Keratinocyte (primary cell): Measurements from ENCODE around the gene SPHK2. TPM values are rescaled to one million over a fixed set of nuclear protein-coding genes. Genes with fewer than 3 reads are reported as not detected.

Experiments used
- DNase-seq: peaks from one replicate; pipeline ENCODE4 v3.0.0-alpha.2; 2011; ENCODE audit warnings: low read depth, missing footprints, low spot score
- FAIRE-seq: peaks from 2 replicates; lab custom pipeline; 2011; peaks lifted over from hg19 to GRCh38; lab: Jason Lieb, UNC
- H2AFZ ChIP-seq: 2 replicates; pipeline ENCODE4 v1.6.0; 2012; ENCODE audit warnings: low read length, control low read depth, inconsistent platforms; ENCODE audit not compliant: control insufficient read depth
- H3K27ac ChIP-seq: 2 replicates; pipeline ENCODE4 v1.5.1; 2011; ENCODE audit warnings: low read length; ENCODE audit not compliant: control insufficient read depth, insufficient read depth
- H3K27me3 ChIP-seq: 3 replicates; pipeline ENCODE4 v1.6.0; 2011; ENCODE audit warnings: low read length; ENCODE audit not compliant: control insufficient read depth, insufficient read depth; ENCODE audit errors: extremely low read depth
- H3K36me3 ChIP-seq, 2 experiments: 2 replicates in 1 of 2; 3 replicates in 1 of 2; pipeline ENCODE4 v1.5.1; 2011; ENCODE audit warnings: low read length in 2 of 2, mild to moderate bottlenecking in 1 of 2; ENCODE audit not compliant: control insufficient read depth in 2 of 2, insufficient read depth in 2 of 2; ENCODE audit errors: extremely low read depth in 1 of 2
- H3K4me1 ChIP-seq: 3 replicates; pipeline ENCODE4 v1.5.1; 2011; ENCODE audit warnings: low read length; ENCODE audit not compliant: control insufficient read depth, insufficient read depth; ENCODE audit errors: extremely low read depth
- H3K4me2 ChIP-seq: 3 replicates; pipeline ENCODE4 v1.6.0; 2011; ENCODE audit warnings: low read depth, low read length; ENCODE audit not compliant: control insufficient read depth, insufficient read depth; ENCODE audit errors: extremely low read depth
- H3K4me3 ChIP-seq, 3 experiments: fragments of 200-600 bp in 1 of 3; sonication (generic) in 1 of 3; 2 replicates in 2 of 3; 3 replicates in 1 of 3; pipeline ENCODE4 v1.5.1; 2011 to 2016; ENCODE audit warnings: low read length in 3 of 3, mild to moderate bottlenecking in 3 of 3, control low read depth in 2 of 3, inconsistent platforms in 1 of 3, low read depth in 1 of 3, mixed read lengths in 1 of 3, mixed run types in 1 of 3, moderate library complexity in 1 of 3; ENCODE audit not compliant: control insufficient read depth in 2 of 3, insufficient read depth in 2 of 3; ENCODE audit errors: extremely low read depth in 1 of 3
- H3K79me2 ChIP-seq: 2 replicates; pipeline ENCODE4 v1.6.0; 2012; ENCODE audit warnings: low read length; ENCODE audit not compliant: control insufficient read depth, insufficient read depth
- H3K9ac ChIP-seq: 3 replicates; pipeline ENCODE4 v1.6.0; 2011; ENCODE audit warnings: low read length; ENCODE audit not compliant: control insufficient read depth, insufficient read depth; ENCODE audit errors: extremely low read depth
- H3K9me1 ChIP-seq: 3 replicates; pipeline ENCODE4 v1.6.0; 2011; ENCODE audit warnings: low read length; ENCODE audit not compliant: control insufficient read depth, insufficient read depth; ENCODE audit errors: extremely low read depth
- H3K9me3 ChIP-seq: 2 replicates; pipeline ENCODE4 v1.5.1; 2012; ENCODE audit warnings: low read depth, low read length; ENCODE audit not compliant: control insufficient read depth
- H4K20me1 ChIP-seq: 3 replicates; pipeline ENCODE4 v1.6.0; 2011; ENCODE audit warnings: low read length; ENCODE audit not compliant: control insufficient read depth, insufficient read depth; ENCODE audit errors: extremely low read depth
- CTCF ChIP-seq, 3 experiments: IDR thresholded peaks in 1 of 3; conservative IDR thresholded peaks in 1 of 3; optimal IDR thresholded peaks in 1 of 3; 2 replicates in 2 of 3; 3 replicates in 1 of 3; pipeline versions ENCODE3 to v1.5.1; 2011; ENCODE audit warnings: low read length in 3 of 3, mild to moderate bottlenecking in 3 of 3, moderate library complexity in 2 of 3, control low read depth in 1 of 3, inconsistent platforms in 1 of 3; ENCODE audit not compliant: insufficient read depth in 2 of 3; ENCODE audit errors: extremely low read depth in 1 of 3
- EZH2 ChIP-seq: IDR thresholded peaks from one replicate; pipeline ENCODE4 v1.6.1; 2012; ENCODE audit warnings: inconsistent platforms, mild to moderate bottlenecking, low read length, moderate library complexity
- dilution Hi-C: fragments of 300-500 bp; cut with MboI; formaldehyde crosslinking; loops from one replicate; pipeline ENCODE4 v1.7.0; 2020; ENCODE audit warnings: low sequenced_read_pairs; ENCODE audit not compliant: extremely low pct_ligation_motif_present
- polyA plus RNA-seq, 5 experiments: library from polyadenylated mRNA; depleted of rRNA in 3 of 5; stranded (reverse) in 3 of 5; stranded (forward) in 1 of 5; unstranded in 1 of 5; fragments of >200 nt; gene quantifications; 1 replicate in 1 of 5; 2 replicates in 3 of 5; 3 replicates in 1 of 5; pipeline versions ENCODE4 v1.2.1 to v1.2.3, GENCODE V29; 2011 to 2012; ENCODE audit warnings: missing spikeins in 2 of 5, low read depth in 1 of 5, low replicate concordance in 1 of 5

SPHK2 gene
- polyA plus RNA-seq, 1 donor (not counting 4 experiments of a cell fraction or from before 2014, with no cell fraction given), result 2.8 TPM

GRCh38 chr19:48642862-48643261 is 23.6 kb downstream of the SPHK2 start:
- DNase-seq, result no peak
- no peak overlapping the region for H2AFZ ChIP-seq
- H3K27me3 ChIP-seq, result peaks cover 5% of the 10 kb centered on the region
- no peak for FAIRE-seq
- H3K9ac ChIP-seq, result no peak overlapping the region
- peaks cover 27% of the 10 kb centered on the region for H3K4me1 ChIP-seq
- H3K4me3 ChIP-seq, result no peak overlapping the region
- no peaks in the 10 kb centered on the region for H3K9me1 ChIP-seq
- H3K4me2 ChIP-seq, result no peak overlapping the region
- TF ChIP-seq EZH2, result no peak
- no peak for TF ChIP-seq CTCF (optimal IDR thresholded peaks at IDR 0.05 in 1 of 3, IDR thresholded peaks at IDR 0.05 in 1 of 3, conservative IDR thresholded peaks at IDR 0.05 in 1 of 3; ENCODE audit: extremely low read depth in 1 of 3, insufficient read depth in 2 of 3, low read length in 3 of 3)
- H3K36me3 ChIP-seq, result no peaks in the 10 kb centered on the region
- H3K9me3 ChIP-seq, result no peaks in the 10 kb centered on the region
- H4K20me1 ChIP-seq, result no peaks in the 10 kb centered on the region
- H3K79me2 ChIP-seq, result no peaks in the 10 kb centered on the region
- H3K27ac ChIP-seq, result no peak overlapping the region
- dilution Hi-C loops, result no loop called here

- no peaks in the 10 kb centered on the region for H3K9me3 ChIP-seq
- H3K36me3 ChIP-seq, result no peaks in the 10 kb centered on the region
- peaks cover 5% of the 10 kb centered on the region for H3K27me3 ChIP-seq
- no peak overlapping the region for H3K4me3 ChIP-seq
- dilution Hi-C loops, result no loop called here
- H3K27ac ChIP-seq, result no peak overlapping the region
- no peaks in the 10 kb centered on the region for H4K20me1 ChIP-seq
- TF ChIP-seq EZH2 (no peak), CTCF (optimal IDR thresholded peaks at IDR 0.05 in 1 of 3, IDR thresholded peaks at IDR 0.05 in 1 of 3, conservative IDR thresholded peaks at IDR 0.05 in 1 of 3; ENCODE audit: extremely low read depth in 1 of 3, insufficient read depth in 2 of 3, low read length in 3 of 3) (no peak)
- no peak for DNase-seq
- FAIRE-seq, result no peak
- H3K9me1 ChIP-seq, result no peaks in the 10 kb centered on the region
- H3K4me2 ChIP-seq, result no peak overlapping the region
- H3K9ac ChIP-seq, result no peak overlapping the region
- no peak overlapping the region for H2AFZ ChIP-seq
- no peaks in the 10 kb centered on the region for H3K79me2 ChIP-seq
- H3K4me1 ChIP-seq, result peaks cover 23% of the 10 kb centered on the region
These were observed 25.0 kb downstream of the SPHK2 start for GRCh38 chr19:48644355-48644754.
